Measurements from ENCODE around the gene MED22. TPM values are rescaled to one million over a fixed set of nuclear protein-coding genes. Genes with fewer than 3 reads are reported as not detected.
A peak's percentile ranks its signal among the peaks of the same experiment; 100 is the strongest.

MED22 gene
- polyA plus RNA-seq, 1 experiment, result 14.1 TPM

DNA sequence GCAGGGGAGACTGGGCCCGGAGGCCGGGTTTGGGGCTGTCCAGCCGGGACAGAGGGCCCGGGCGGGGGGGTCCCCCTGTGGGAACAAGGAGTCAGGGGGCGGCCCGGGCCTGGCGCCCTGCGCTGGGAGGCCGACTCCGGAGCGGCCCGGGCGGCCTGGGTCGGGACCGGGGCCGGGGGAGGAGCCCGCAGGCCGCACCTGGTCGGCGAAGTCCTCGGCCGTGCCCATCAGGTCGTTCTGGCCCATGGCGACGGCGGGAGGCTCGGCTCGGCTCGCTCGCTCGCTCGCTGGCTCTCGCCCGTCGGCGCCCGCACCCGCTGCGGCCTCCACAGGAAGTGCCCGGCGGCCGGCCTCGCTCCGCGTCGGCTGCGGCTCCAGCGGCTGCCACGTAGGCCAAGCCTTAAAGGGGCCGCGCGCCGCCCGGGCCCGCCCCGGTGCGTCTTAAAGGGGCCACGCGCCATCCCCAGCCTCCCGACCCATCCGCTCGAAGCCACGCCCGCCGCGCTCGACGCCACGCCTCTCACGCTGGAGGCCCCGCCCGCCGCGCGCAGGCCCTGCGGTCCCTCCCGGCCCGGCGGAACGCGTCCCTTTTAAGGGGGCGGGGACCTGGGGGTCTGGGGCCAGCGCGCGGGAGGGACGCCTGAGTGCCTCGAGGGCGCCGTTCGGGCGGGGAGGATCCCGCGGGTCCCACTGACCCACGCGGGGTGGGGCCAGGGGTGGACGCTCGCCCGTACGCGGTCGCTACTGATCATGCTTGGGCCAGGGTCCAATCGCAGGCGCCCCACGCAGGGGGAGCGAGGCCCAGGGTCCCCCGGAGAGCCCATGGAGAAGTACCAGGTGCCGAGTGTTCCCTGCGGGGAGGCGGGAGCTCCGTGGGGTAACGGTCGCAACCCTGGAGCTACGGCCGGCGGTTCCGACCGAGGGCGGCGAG is 28.1 kb upstream of the MED22 start, which contains the start of the genes STKLD1 and SURF4:
TSS of gene STKLD1 (plus strand) at position 643 of the 931 bp plus-strand sequence. CDS start at position 751, 108 bp downstream.
TSS of gene SURF4 (minus strand) at position 337 of the 931 bp plus-strand sequence. CDS start at position 246, 91 bp downstream.
- ChIA-PET POLR2A (interaction anchor here (0.6 to 1.8 kb wide), 4 partner anchors 26 to 42 kb away, joined by 3 to 9 read pairs (median 6); partner anchors contain the start of genes MED22 and RPL7A), CTCF (interaction anchor here (0.5 to 1.7 kb wide), 3 partner anchors 19 to 475 kb away, joined by 3 to 4 read pairs (median 4); no protein-coding TSS in a partner anchor)
- Histone ChIP-seq H3K27me3 (ENCODE audit: control insufficient read depth, insufficient read depth, low read length) (no peaks in the 10 kb centered on the region), H3K27ac (ENCODE audit: low read depth, low read length) (peak within 1 kb of the TSS; percentile 80), H3K4me3 (ENCODE audit: low read depth, low read length) (peak within 1 kb of the TSS; percentile 73), H3K9me3 (ENCODE audit: control insufficient read depth, insufficient read depth, low read length) (peaks cover 6% of the 10 kb centered on the region)
- TF ChIP-seq, protein P1, sequence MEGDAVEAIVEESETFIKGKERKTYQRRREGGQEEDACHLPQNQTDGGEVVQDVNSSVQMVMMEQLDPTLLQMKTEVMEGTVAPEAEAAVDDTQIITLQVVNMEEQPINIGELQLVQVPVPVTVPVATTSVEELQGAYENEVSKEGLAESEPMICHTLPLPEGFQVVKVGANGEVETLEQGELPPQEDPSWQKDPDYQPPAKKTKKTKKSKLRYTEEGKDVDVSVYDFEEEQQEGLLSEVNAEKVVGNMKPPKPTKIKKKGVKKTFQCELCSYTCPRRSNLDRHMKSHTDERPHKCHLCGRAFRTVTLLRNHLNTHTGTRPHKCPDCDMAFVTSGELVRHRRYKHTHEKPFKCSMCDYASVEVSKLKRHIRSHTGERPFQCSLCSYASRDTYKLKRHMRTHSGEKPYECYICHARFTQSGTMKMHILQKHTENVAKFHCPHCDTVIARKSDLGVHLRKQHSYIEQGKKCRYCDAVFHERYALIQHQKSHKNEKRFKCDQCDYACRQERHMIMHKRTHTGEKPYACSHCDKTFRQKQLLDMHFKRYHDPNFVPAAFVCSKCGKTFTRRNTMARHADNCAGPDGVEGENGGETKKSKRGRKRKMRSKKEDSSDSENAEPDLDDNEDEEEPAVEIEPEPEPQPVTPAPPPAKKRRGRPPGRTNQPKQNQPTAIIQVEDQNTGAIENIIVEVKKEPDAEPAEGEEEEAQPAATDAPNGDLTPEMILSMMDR (IDR thresholded peaks at IDR 0.05; ENCODE audit: low read depth, low read length), result no peak
- DNase-seq (ENCODE audit: low read depth, low spot score), result peak; percentile 79

DNA sequence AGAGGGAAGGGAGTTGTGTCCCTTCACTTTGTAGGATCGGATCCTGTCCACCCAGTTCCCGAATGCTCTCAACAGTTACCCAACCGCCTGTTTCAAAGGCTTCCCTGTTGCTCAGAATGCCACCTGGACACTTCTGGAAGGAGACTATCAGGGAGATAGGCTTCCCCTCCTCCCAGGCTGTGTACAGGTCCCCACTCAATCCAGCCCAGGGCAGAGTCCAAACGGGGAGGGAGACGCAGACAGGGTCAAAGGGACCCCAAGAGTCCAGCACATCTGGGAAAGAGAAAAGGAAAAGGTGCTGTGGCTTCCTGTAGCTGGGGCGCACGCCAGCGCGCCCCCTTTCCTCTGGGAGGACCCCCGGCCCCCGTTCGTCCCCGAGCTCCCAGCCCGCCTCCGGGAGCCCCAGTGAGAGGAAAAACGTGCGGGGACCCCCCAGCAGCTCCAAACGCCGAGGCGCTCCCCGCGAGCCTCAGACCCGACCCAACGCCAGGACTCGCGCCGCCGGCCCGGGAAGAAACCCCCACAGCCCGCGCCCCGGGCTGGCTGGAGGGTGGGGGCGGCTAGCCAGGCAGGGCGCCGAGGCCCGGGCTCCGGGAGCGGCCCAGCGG is 27.3 kb upstream of the MED22 start:
- peaks cover 6% of the 10 kb centered on the region for H3K9me3 ChIP-seq (ENCODE audit: control insufficient read depth, insufficient read depth, low read length)
- no peak for DNase-seq (ENCODE audit: low read depth, low spot score)
- peak overlapping the region; percentile 73 for H3K4me3 ChIP-seq (ENCODE audit: low read depth, low read length)
- CTCF ChIA-PET, result no interaction called here
- POLR2A ChIA-PET, result interaction anchor here (0.6 to 1.9 kb wide), 5 partner anchors 11 to 986 kb away, joined by 3 to 9 read pairs (median 7); partner anchors contain the start of genes MED22, RPL7A, SURF1 and SURF2
- H3K27ac ChIP-seq (ENCODE audit: low read depth, low read length), result peak overlapping the region; percentile 80
- TF ChIP-seq, protein P1 (IDR thresholded peaks at IDR 0.05; ENCODE audit: low read depth, low read length), result no peak
- no peaks in the 10 kb centered on the region for H3K27me3 ChIP-seq (ENCODE audit: control insufficient read depth, insufficient read depth, low read length)

DNA sequence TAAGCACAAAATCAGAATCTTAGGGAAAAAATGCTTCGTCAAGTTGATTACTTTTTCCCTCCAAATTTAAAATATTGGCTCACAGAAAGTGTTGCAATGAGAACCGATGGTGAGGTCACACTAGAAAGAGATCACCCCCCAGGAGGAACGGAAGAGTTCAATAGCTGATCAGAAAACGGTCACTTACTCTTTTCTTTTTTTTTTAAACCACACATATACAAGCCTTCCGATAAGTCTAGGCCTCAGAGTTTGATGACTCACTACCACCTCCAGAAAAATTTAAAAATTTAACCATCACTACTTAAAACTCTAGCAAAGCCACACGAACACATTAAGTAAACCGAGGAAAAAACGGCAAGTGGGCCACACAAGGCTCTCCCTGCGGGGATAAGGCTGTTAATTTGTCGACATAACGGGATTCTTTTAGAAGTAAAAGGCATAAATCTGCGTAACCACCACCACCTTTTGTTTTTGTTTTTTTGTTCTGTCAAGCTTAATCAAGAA is 26.7 kb upstream of the MED22 start:
- ChIA-PET CTCF (no interaction called here), POLR2A (interaction anchor here (0.6 to 1.9 kb wide), 5 partner anchors 11 to 986 kb away, joined by 3 to 9 read pairs (median 7); partner anchors contain the start of genes MED22, RPL7A, SURF1 and SURF2)
- no peaks in the 10 kb centered on the region for H3K27me3 ChIP-seq (ENCODE audit: control insufficient read depth, insufficient read depth, low read length)
- peak overlapping the region; percentile 80 for H3K27ac ChIP-seq (ENCODE audit: low read depth, low read length)
- peaks cover 6% of the 10 kb centered on the region for H3K9me3 ChIP-seq (ENCODE audit: control insufficient read depth, insufficient read depth, low read length)
- H3K4me3 ChIP-seq (ENCODE audit: low read depth, low read length), result peak overlapping the region; percentile 73
- TF ChIP-seq, protein P1 (IDR thresholded peaks at IDR 0.05; ENCODE audit: low read depth, low read length), result no peak
- DNase-seq (ENCODE audit: low read depth, low spot score), result no peak

GRCh38 chr9:133372144-133372543 is 24.2 kb upstream of the MED22 start:
- H3K4me3 ChIP-seq (ENCODE audit: low read depth, low read length), result no peak overlapping the region
- ChIA-PET POLR2A (interaction anchor here (0.6 to 2.1 kb wide), 4 partner anchors 9 to 763 kb away, joined by 3 to 11 read pairs (median 8); partner anchors contain the start of genes MED22 and RPL7A), CTCF (no interaction called here)
- TF ChIP-seq, protein P1 (IDR thresholded peaks at IDR 0.05; ENCODE audit: low read depth, low read length), result no peak
- no peak for DNase-seq (ENCODE audit: low read depth, low spot score)
- no peak overlapping the region for H3K27ac ChIP-seq (ENCODE audit: low read depth, low read length)
- no peaks in the 10 kb centered on the region; the same call in 1 of the 2 replicates for H3K9me3 ChIP-seq (ENCODE audit: control insufficient read depth, insufficient read depth, low read length)
- no peaks in the 10 kb centered on the region for H3K27me3 ChIP-seq (ENCODE audit: control insufficient read depth, insufficient read depth, low read length)
